Measurements from ENCODE around the gene DNAI2. TPM values are rescaled to one million over a fixed set of nuclear protein-coding genes. Genes with fewer than 3 reads are reported as not detected.
A peak's percentile ranks its signal among the peaks of the same experiment; 100 is the strongest.

Gene DNAI2
- total and polyA plus RNA-seq, 9 of the 15 experiments (the other 6 are each of a cell fraction or from before 2014, with no cell fraction given) = not detected

GRCh38 chr17:74356646-74357465 is 82.8 kb downstream of the DNAI2 start:
- Histone ChIP-seq H3K27ac (ENCODE audit: extremely low read depth, low read depth, low read length) (no peak overlapping the region), H3K9me3 (replicated peaks; ENCODE audit: control insufficient read depth, insufficient read depth, low read depth, low read length) (no peaks in the 10 kb centered on the region), H3K9ac (ENCODE audit: insufficient read depth in 1 of 2, low read depth in 2 of 2, low read length in 2 of 2) (no peak overlapping the region), H3K4me3 (no peak overlapping the region), H3K79me2 (ENCODE audit: control insufficient read depth, insufficient read depth, low read length) (no peaks in the 10 kb centered on the region), H3K36me3 (ENCODE audit: control insufficient read depth, insufficient read depth, low read length) (no peaks in the 10 kb centered on the region), H2AFZ (ENCODE audit: low read depth, low read length) (no peak overlapping the region), H3K9me1 (ENCODE audit: control insufficient read depth, insufficient read depth, low read length) (no peaks in the 10 kb centered on the region), H4K20me1 (replicated peaks; ENCODE audit: control insufficient read depth, insufficient read depth, low read length) (peaks cover 14% of the 10 kb centered on the region; the same call in 1 of the 2 replicates), H3K4me1 (replicated peaks in 1 of 2; ENCODE audit: control insufficient read depth in 2 of 2, insufficient read depth in 2 of 2, low read length in 2 of 2) (peaks cover 0 to 42% of the 10 kb centered on the region in 2 experiments; a peak in 2 of 5 replicates), H3K27me3 (ENCODE audit: control insufficient read depth in 2 of 2, insufficient read depth in 2 of 2, low read length in 2 of 2) (peaks cover 19 to 78% of the 10 kb centered on the region in 2 experiments; a peak in 3 of 5 replicates), H3K4me2 (ENCODE audit: insufficient read depth, low read length) (no peak overlapping the region)
- CTCF ChIA-PET (ENCODE audit: low intra/inter-chr PET ratio) = no interaction called here
- 45% methylated on average over 73 of the region's 105 CpGs for WGBS (ENCODE audit: insufficient coverage, low coverage, missing lambda C conversion rate)
- FAIRE-seq (no peak), ATAC-seq (no peak), DNase-seq (ENCODE audit: extremely low read depth in 1 of 4, low spot score in 3 of 4) (no peak)
- intact Hi-C loops (cut with micrococcal nuclease) = no loop called here
- in situ Hi-C loops (cut with MboI) = no loop called here
- BruUV-seq (replicated peaks) = no TSS peak
- POLR2A ChIA-PET = interaction anchor here (0.6 kb wide), 1 partner anchor 93 kb away, joined by 4 read pairs; no protein-coding TSS in a partner anchor
- no peak for TF ChIP-seq MEF2D (tag; conservative IDR thresholded peaks at IDR 0.05; ENCODE audit: low read depth)
- TF ChIP-seq ZNF717 (CRISPR knock-in tag; IDR thresholded peaks at IDR 0.05) = no peak
- TF ChIP-seq FOXJ3 (CRISPR knock-in tag; IDR thresholded peaks at IDR 0.05) = no peak
- TF ChIP-seq ZNF274 (IDR thresholded peaks at IDR 0.05; ENCODE audit: borderline replicate concordance, low read depth, low read length) = no peak
- no peak for TF ChIP-seq ZNF655 (CRISPR knock-in tag; IDR thresholded peaks at IDR 0.05)
- TF ChIP-seq, protein P1, sequence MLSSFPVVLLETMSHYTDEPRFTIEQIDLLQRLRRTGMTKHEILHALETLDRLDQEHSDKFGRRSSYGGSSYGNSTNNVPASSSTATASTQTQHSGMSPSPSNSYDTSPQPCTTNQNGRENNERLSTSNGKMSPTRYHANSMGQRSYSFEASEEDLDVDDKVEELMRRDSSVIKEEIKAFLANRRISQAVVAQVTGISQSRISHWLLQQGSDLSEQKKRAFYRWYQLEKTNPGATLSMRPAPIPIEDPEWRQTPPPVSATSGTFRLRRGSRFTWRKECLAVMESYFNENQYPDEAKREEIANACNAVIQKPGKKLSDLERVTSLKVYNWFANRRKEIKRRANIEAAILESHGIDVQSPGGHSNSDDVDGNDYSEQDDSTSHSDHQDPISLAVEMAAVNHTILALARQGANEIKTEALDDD (IDR thresholded peaks at IDR 0.05) = no peak
- TF ChIP-seq, protein P2, sequence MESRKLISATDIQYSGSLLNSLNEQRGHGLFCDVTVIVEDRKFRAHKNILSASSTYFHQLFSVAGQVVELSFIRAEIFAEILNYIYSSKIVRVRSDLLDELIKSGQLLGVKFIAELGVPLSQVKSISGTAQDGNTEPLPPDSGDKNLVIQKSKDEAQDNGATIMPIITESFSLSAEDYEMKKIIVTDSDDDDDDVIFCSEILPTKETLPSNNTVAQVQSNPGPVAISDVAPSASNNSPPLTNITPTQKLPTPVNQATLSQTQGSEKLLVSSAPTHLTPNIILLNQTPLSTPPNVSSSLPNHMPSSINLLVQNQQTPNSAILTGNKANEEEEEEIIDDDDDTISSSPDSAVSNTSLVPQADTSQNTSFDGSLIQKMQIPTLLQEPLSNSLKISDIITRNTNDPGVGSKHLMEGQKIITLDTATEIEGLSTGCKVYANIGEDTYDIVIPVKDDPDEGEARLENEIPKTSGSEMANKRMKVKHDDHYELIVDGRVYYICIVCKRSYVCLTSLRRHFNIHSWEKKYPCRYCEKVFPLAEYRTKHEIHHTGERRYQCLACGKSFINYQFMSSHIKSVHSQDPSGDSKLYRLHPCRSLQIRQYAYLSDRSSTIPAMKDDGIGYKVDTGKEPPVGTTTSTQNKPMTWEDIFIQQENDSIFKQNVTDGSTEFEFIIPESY (CRISPR knock-in tag; IDR thresholded peaks at IDR 0.05) = peak; percentile 78; the same call in 1 of the 2 replicates

All from K562 (cell line).